Upper lobe of left lung (tissue), 4 donors: ENCODE measurements around the gene LYST.

ENCODE experiments used
- CTCF ChIP-seq, 6 experiments: fragments of 450-650 bp in 4 of 6; fragments of 200-600 bp in 2 of 6; sonication (generic) in 2 of 6; IDR thresholded peaks; one replicate each; pipeline ENCODE4 v1.5.1; 2016 to 2019; ENCODE audit warnings: antibody characterized with exemption in 6 of 6
- POLR2A ChIP-seq, 4 donors: fragments of 450-650 bp; IDR thresholded peaks; one replicate each; pipeline ENCODE4 v1.5.1; 2016 to 2017; ENCODE audit warnings: antibody characterized with exemption in 4 of 4, mild to moderate bottlenecking in 2 of 4

GRCh38 chr1:235767795-235768194, 98.9 kb downstream of the LYST start:
- TF ChIP-seq CTCF (IDR thresholded peaks at IDR 0.05) (no peak), POLR2A (IDR thresholded peaks at IDR 0.05) (no peak)
